Right lung (tissue), 5 donors: ENCODE results near the gene MRPS18B. TPM values are rescaled to one million over a fixed set of nuclear protein-coding genes. Genes with fewer than 3 reads are reported as not detected.

ENCODE experiments used
- DNase-seq, 2 donors: peaks; one replicate each; pipeline ENCODE4 v3.0.0-alpha.2; 2013
- polyA plus RNA-seq, 5 donors: library from polyadenylated mRNA; unstranded; fragments of 120-200 nt; gene quantifications; one replicate each; pipeline versions ENCODE4 v1.2.1 to v1.2.3, GENCODE V29; 2013; ENCODE audit warnings: inconsistent platforms in 1 of 5, low replicate concordance in 1 of 5; ENCODE audit not compliant: insufficient read length in 5 of 5, insufficient read depth in 1 of 5

MRPS18B gene
- polyA plus RNA-seq, 5 donors: 41.8 to 48.2 (median 47.1) TPM

DNA sequence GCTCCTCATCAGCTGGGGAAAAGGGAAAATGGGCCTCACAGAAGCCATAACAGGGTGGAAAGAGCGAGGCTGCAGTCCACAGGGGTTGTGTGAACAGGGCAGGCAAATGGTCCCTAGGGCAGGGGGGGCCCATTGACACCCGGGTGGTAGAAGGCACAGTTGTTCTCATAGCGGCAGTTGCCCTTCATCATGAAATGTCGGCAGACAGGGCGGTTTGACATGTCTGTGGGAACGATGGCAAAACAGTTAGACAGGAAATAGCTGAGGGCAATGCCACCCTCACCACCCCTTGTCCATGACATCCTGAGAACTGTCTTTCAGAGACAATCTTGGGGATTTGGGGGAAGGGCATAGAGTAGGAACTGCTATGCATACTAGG is 16.2 kb upstream of the MRPS18B start:
- no peak for DNase-seq

DNA sequence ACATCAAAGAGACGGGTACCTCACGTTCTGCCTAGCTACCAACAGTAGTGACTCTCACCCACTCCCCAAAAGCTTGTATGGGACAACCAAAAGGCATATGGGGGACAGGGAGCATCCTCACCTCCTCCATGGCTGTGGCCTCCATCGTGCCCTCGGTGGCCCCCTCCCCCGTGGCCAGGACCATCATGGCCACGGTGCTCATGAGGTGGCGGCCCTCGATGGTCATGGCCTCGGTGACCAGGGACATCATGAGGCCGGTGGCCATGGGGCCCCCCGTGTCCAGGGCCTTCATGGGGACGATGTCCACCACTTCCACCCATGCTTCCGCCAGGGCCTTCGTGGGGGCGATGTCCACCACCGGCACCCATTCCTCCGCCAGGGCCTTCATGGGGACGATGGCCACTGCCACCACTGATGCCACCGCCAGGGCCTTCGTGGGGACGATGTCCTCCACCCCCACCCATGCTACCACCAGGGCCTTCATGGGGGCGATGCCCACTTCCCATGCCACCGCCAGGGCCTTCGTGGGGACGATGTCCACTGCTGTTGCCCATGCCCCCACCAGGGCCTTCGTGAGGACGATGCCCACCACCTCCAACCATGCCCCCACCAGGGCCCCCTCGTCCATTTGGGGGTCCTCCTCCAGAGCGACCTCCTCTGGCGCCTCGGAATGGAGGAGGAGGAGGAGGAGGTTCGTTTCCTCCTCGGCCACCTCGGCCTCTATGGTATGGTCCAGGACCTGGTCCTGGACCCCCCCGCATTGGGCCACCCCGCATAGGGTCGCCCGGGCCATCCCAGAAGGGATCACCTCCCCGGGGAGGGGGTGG is 15.6 kb upstream of the MRPS18B start:
- no peak for DNase-seq

DNA sequence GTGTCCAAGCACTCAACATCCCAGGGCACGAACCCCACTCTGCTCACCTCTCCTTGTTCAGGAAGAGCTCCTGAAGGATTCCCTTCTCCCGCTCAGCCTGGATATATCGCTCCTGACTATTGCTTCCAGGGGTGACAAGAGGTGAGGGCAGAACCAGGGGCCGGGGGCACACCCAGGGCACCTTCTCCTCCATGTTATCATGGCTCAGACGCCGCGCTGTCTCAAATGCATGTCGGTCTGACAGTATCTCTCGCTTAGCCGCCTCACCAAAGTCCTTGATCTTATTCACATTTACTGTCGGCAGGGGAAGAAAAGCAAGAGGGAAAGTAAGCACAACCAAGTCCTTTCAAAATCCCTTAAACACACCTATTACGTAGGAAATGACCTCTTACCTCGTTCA is 13.7 kb upstream of the MRPS18B start:
- DNase-seq: no peak

DNA sequence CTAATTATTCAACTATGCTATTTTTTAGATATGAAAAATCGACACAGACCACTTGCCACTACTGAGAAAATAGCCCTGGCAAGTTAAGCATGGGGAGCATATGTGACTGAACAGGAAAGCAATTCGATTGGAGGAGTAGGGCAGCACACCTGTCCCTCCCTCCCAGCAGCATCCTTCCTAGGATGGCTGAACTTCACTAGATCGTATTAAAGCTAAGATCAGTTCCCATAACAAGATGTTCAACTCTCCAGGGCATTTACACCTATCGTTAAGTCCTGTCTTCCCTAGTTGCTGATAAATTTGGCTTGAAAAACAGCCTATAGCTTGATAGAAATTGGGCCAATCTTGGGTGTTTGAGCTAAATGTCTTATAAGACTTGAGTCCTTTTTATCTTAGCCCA is 7.6 kb upstream of the MRPS18B start:
- DNase-seq: no peak

DNA sequence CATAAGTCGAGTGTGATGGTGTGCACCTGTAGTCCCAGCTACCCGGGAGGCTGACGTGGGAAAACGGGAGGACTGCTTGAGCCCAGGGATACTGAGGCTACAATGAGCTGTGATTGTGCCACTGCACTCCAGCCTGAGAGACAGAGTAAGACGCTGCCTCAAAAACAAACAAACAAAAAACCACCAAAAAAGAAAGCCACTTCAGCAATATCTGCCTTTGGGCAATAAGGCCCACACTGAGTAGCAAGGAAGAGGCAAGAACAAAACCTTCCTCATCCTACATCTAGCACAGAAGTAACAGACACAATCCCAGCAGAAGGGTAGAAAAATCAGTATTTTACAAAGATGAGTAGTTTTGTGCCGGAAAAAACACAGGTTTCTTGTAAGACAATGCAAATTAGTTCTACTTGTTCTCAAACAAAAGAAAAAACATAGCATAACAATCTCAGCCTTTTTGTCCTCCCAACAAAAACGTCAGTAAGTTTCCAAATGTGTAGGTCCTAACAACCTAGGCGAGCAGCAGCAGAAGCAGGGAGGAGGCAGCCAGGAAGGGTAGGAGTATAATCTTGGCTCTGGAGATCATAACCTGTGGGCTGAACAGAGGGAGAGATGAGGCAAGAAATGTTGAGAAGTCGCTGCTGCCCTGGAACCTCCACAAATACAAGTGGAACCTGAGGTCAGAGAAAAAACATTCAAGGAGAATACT is 6.3 kb upstream of the MRPS18B start:
- no peak for DNase-seq

DNA sequence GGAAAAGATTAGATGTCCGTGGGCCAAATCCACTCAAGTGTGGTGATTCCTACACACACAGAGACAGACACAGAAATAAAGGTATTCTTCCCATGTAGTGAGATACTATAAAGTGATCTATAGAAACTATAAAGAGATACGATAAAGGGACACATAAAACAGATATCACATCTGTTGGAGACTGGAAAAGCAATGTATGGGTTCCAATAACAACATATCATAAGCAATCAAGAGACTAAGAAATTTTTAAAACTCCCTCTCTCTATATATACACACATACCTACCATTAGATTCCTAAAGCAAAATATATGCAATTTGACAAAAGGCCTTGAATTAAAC is 5.8 kb upstream of the MRPS18B start:
- DNase-seq: no peak

DNA sequence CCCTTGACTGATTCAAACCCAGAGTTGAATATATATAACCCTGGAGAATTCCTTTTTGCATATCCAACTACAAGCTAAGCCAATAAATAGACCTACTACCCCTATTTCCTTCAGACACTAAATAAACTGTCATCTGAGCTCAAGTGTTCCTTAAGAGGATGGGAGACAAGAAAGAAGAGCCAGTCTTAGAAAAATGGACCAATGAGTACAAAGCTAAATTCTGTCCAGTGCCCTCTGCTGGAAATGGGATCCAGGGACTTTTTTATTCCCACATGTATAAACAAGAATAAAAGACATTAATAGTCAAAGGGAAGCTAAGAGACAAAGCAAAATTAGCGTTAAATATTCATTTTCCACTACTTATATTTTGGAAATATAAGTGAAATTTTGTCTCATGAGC is 5.4 kb upstream of the MRPS18B start:
- DNase-seq: no peak

DNA sequence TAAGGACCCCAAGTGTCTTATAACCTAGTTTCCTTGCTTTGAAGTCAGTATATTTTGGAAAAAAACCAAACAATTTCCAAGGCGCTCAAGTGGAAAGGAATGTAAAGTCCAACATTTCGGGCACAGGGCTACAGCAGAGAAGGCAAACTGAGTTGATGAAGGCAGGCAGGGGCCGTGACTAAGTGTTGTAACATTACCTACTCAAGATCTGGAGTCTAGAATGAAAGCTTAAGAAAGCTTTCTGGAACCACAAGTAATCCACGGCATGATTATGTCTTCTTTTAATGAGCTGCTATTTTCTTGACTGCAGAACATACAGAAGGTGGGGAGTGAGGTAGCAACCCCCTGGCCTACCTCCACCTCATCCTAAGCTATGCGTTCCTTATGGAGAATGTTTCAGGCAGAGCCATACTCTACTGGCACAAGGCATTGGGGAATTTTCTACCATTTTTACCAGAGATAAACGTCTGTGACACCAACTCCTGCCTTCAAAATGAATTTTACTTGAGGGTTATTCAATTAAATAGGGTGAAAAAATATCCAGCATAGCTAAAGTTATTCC is 4.9 kb upstream of the MRPS18B start:
- no peak for DNase-seq

DNA sequence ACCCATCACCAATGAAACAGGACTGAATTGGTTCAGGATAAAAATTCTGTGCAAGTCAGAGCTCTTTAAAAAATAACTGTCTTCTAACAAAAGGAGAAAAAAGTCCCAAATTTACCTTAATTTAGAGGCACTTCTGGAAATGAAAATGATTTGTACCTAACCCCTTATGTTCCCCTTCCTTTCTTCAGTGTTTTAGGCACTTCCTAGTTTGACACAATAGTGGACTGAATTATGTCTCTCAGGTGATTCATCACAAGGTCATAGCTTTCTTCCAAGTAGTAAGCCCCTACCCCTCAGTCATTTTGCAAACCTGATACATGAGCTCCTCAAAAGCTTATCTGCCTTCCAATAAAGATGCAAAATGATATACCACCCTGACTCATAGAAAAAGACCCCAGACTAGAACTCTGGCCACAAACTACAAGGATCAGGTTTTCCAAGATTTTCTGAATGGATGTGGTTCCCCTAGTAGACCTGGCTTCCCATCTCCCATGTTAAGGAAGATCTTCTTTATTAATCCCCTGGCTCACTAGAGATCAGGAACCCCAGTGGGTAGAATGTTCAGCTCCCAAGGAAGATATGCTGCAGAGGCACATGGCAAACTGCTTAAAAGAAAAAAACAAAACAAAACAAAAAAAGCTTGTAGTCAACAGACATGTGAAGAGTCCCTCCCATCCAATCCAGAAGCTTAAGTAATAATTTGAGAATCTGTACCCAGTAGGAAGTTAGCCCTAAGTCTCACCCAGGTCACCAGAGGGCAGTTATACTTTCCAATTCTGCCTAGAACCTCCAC is 4.2 kb upstream of the MRPS18B start:
- no peak for DNase-seq

DNA sequence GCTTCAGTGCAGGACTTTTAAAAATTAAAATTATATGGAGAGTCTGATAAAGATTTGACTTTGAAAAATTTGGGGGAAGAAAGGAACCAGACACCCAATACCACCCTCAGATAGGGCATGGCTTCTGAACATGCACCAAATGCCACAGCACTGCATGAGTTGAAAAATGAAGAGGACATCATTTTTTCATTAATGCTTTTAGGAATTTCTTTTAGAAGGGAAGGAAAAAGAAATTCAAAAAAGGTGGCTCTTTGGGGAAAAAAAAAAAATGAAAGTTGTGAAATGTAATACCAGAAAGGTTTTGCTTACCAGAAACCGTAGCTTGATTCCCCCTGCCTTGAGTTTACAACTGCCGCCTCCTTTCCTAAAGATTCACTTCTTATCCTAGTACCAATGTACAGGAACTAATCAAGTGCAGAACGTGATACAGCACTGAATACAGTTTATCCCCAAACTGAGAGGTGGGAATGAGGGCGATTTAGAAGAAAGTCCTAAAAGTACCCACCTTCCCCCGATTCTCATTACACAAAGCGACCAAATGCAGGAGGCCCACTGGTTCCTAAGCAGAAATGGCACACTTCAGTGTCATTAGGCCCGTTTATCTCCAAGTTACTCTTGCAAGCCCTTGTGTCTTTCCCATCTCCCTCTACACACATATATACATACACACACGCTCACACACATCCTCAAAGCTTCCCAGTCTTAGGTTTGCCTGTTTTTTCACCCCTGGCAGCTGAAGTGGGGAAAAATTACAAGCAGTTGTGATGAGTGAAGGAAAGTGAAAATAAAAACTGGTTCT is 3.4 kb upstream of the MRPS18B start:
- no peak for DNase-seq

DNA sequence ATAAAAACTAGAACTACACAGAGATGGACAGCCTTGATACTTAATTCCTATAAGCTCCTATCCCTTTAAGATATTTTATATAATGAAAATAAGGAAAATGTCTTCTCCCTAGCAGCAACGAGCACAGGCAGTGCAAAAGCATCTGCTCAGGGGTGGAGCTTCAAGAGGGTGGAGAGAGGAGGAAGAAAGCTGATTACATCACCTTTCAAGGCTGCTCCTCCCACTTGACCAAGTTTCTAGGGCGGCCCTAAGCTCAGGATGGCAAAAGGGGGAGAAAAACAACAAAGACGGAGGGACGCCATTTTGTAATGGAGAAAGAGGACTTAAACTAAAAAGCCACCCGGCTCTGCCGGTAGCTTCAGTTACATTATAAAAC is 2.8 kb upstream of the MRPS18B start:
- DNase-seq: peak; percentile 95 to 97

DNA sequence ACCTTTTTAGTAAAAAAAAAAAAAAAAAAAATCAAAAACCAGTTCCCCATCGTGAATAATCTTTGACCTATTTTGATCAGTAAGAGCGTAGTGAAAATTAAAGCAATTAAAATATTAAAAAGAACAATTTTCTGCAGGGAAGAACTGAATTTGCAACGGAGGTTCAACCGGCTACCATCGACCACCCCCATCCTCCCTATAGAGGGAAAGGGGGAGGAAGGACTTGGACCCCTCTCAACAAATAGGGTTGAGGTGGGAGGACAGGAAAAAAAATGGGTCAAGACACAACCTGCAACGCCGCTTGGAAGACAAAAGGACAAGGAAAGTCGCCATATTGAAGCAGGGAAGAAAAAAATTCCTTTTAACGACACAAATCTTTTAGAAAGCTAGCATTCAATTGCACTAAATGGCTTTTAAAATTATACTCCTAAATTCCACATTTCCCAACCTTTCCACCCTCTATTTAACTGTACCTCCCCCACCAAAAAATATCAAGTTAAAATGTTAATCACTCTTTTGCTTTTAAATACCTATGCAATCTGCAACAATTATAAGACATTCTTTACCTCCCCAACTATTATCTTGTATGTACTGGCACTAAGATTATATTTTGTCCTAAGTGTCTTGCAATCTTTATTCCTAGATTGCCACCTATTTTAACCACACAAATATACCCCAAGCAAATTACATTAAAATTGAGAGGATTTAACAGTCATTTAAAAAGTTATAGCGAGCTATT is 2.3 kb upstream of the MRPS18B start:
- DNase-seq: peak; percentile 75 to 79

DNA sequence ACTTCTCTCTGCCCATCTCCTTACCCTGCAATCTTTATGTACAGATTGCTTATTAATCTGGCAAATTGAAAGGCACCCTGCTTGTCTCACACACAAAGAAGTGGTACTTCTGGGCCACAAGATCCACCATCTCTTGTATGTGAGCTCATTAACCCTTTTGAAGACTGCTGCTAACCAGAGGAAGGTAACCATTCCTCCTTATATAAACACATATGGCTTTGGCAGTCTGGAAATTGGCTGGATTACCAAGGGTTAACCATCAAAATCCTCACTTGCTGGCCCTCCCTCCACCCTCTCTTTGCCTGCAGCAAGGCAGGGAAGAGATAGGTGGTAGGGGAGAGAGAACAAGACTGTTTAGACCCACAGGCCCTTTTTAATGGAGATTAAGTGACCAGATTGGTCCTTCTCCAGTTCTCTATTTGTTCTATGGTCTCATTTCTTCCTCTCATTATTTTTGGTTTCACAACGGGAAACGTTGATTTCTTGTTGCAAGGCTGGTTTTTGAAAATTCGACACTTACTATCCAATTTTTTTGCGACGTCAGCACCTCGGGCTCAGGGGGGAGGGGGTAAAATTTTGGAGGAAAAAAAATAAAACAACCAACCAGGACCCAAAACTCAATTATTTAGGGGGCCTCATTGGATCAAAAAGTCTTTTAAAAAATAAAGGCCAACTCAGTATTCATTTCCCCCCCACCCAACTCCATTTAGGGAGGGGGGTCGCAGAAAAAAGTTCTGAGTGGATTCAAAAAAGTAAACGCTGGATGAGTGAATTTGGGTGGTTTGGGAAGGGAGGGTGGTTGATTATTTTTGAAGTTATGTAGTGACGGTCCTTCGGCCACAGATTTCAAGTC is 1.5 kb upstream of the MRPS18B start:
- peak in 1 of 2 donors; percentile 33 for DNase-seq

DNA sequence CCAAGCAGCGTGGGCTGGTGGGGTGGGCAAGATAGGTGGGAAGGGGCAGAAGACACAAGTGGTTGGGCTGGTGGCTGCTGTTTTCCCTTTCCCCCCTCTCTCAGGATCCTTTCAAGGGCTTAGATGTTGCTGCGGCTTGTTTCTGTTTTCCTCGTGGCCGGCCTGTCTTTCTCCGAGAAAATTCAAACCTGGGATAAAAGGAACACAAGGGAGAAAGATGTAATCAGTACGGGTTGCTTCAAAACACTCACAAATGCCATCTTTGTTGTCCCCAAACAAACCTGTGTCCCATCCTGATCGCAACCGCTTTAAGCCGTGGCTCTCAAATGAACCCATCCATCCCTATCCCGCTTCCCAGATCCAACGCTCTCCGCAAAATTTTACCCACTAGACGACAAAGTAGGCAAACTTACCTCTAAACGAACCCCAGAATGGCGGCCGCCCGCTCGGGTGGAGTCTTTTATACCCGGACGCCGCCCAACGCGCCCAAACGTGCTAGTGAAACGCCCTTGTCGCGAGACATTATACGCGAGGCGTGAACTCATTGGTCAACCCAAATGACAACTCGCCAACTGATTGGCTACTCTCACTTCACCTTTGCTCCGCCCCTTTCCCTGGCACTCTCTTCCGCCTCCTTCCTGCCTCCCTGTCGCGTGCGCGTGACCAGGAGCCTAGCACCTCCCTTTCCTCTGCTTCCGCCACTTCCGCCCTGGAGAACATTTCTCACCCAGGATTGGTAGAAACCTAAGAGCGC is 652 bp upstream of the MRPS18B start, which contains the start of gene PPP1R10:
Gene PPP1R10, minus strand, starts transcription at position 433 of the 754 bp plus-strand sequence. CDS start 7,299 bp downstream, outside the sequence.
- peak; percentile 100 for DNase-seq

DNA sequence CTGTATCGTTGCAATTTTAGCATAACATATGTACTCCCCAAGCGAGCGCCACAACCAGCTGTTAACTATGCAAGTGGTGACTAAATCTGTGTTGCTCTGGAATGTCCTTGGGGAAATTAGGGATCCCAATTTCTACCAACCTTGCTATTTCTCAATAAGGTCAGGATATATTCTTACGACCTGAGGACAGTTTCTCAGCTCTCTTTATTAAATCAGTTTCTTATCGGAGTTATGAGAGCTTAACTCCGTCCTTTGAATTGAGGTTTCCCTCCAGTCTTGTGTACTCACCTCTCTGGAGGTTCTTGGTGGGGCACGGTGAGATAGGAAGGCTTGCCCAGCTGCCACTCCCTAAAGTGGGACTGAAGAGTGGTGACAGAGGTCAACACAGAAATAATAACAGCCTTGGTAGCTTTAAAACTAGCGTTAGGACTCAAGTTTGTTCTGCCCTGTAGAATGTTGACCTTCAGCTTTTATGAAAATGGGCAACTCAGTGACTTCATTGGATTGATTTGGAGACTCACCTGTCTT is 694 bp downstream of the MRPS18B start:
- no peak for DNase-seq

DNA sequence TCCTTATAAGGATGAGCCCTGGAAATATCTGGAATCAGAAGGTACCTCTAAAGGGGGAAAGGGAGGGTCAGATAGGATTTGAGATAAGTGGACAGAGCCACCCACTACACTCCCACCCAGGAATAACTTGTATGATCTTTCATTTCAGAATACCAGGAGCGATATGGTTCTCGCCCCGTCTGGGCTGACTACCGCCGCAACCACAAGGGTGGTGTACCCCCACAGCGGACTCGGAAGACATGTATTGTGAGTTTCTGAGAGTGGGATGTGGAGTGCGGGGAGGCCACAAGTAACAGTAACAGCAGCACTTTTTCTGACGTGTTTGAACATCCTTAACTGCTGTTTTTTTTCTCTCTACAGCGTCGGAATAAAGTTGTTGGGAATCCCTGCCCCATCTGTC is 1.9 kb downstream of the MRPS18B start:
- DNase-seq: no peak

DNA sequence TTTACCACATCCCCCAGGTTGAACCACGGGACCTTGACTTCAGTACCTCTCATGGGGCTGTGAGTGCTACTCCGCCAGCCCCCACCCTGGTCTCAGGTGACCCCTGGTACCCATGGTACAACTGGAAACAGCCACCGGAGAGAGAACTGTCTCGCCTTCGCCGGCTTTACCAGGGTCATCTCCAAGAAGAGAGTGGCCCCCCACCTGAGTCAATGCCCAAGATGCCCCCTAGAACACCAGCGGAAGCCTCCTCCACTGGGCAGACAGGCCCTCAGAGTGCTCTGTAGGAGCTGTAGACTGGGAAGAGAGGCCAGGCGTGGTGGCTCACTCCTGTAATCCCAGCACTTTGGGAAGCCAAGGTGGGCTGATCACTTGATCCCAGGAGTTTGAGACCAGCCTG is 7.9 kb downstream of the MRPS18B start:
- DNase-seq: no peak

DNA sequence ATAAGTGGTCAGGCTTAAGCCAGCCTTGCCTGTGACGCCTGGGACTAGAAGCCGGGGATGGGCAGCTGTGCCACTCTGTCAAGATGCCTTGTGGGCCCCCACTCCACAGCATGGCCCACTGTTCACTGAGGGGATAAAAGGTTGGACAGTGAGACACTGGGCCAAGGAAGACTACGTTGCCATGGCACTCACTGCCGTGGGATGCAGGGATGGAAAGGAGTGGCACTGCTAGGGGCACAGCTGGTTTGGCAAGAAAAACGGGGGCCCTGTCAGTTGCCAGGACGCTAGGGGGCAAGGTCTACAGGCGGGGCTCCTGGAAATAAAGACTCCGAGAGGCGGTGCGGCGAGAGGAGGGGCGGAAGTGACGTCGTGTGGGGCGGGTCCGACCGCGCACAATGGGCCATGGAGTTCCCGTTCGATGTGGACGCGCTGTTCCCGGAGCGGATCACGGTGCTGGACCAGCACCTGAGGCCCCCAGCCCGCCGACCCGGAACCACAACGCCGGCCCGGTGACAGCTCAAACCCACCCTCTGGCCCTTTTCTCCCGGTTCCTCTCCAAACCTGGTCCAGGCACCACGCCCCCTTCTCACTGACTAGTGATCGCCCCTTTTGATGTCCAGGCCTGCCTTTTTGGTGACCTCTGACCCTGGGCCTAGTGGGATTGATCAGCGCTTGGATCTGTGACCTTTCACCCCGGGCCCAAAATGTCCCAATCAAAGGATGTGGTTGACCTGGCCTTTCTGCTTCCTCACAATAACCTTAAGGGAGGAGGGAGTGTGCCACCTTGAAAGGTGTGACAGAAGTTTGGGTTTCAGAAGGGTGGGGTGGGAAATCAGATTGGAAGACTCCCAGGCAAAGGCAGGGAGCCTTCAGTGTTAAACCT is 9.1 kb downstream of the MRPS18B start, which contains the start of gene ATAT1:
Gene ATAT1, plus strand, starts transcription at position 391 of the 883 bp plus-strand sequence.
- DNase-seq: peak; percentile 85 to 86
